Measurements from ENCODE around the gene SEMA5A.

Gene SEMA5A

GRCh38 chr5:9562141-9562540 is 16.3 kb upstream of the SEMA5A start:
- TF ChIP-seq ZNF202 (tag by site-specific recombination; IDR thresholded peaks at IDR 0.05; ENCODE audit: borderline replicate concordance) (no peak), ZIC2 (tag by site-specific recombination; IDR thresholded peaks at IDR 0.05) (peak; percentile 57), GLIS1 (tag by site-specific recombination; IDR thresholded peaks at IDR 0.05) (0 out of 2 replicates have a peak, but pooled peaks have one; percentile 10)
- Histone ChIP-seq H3K36me3 (ENCODE audit: control insufficient read depth in 2 of 2, insufficient read depth in 1 of 2, low read length in 2 of 2) (no peaks in the 10 kb centered on the region), H3K9me3 (ENCODE audit: control insufficient read depth, insufficient read depth, low read depth, low read length) (no peaks in the 10 kb centered on the region), H3K4me3 (ENCODE audit: low read depth, low read length) (no peak overlapping the region), H3K4me1 (ENCODE audit: control insufficient read depth, insufficient read depth, low read length) (peaks cover 3% of the 10 kb centered on the region; the same call in 1 of the 2 replicates), H3K27ac (ENCODE audit: extremely low read depth, low read depth, low read length) (no peak overlapping the region)
- CTCF ChIA-PET, result no interaction called here
- POLR2A ChIA-PET, result no interaction called here

- Histone ChIP-seq H3K9me3 (ENCODE audit: control insufficient read depth, insufficient read depth, low read depth, low read length) (no peaks in the 10 kb centered on the region), H3K36me3 (ENCODE audit: control insufficient read depth in 2 of 2, insufficient read depth in 1 of 2, low read length in 2 of 2) (no peaks in the 10 kb centered on the region), H3K4me3 (ENCODE audit: low read depth, low read length) (no peak overlapping the region), H3K4me1 (ENCODE audit: control insufficient read depth, insufficient read depth, low read length) (peaks cover 3% of the 10 kb centered on the region; the same call in 1 of the 2 replicates), H3K27ac (ENCODE audit: extremely low read depth, low read depth, low read length) (no peak overlapping the region)
- POLR2A ChIA-PET, result no interaction called here
- TF ChIP-seq SCRT1 (tag by site-specific recombination; IDR thresholded peaks at IDR 0.05; ENCODE audit: borderline replicate concordance), result no peak
- CTCF ChIA-PET, result no interaction called here
These were observed 14.1 kb upstream of the SEMA5A start for GRCh38 chr5:9559965-9560364.

- ChIA-PET POLR2A (no interaction called here), CTCF (interaction anchor here (1.0 kb wide), 1 partner anchor 14 kb away, joined by 3 read pairs; no protein-coding TSS in a partner anchor)
- TF ChIP-seq ZBTB48 (tag by site-specific recombination; IDR thresholded peaks at IDR 0.05), result no peak
- no peak for TF ChIP-seq ZNF404 (tag by site-specific recombination; IDR thresholded peaks at IDR 0.05)
- no peak for TF ChIP-seq ZNF335 (tag by site-specific recombination; conservative IDR thresholded peaks at IDR 0.05)
- no peak for TF ChIP-seq ZNF37A (tag by site-specific recombination; IDR thresholded peaks at IDR 0.05)
- no peak for TF ChIP-seq ZNF596 (tag by site-specific recombination; IDR thresholded peaks at IDR 0.05)
- TF ChIP-seq PRDM6 (tag by site-specific recombination; IDR thresholded peaks at IDR 0.05), result no peak
- TF ChIP-seq ZNF133 (tag by site-specific recombination; IDR thresholded peaks at IDR 0.05), result no peak
- no peak for TF ChIP-seq ZNF19 (tag by site-specific recombination; IDR thresholded peaks at IDR 0.05; ENCODE audit: low read depth)
- no peak for TF ChIP-seq ZNF768 (tag by site-specific recombination; IDR thresholded peaks at IDR 0.05)
- TF ChIP-seq ZNF626 (tag by site-specific recombination; IDR thresholded peaks at IDR 0.05), result no peak
- no peak for TF ChIP-seq OSR2 (tag by site-specific recombination; IDR thresholded peaks at IDR 0.05)
- TF ChIP-seq ZNF366 (tag by site-specific recombination; conservative IDR thresholded peaks at IDR 0.05), result no peak
- no peak for TF ChIP-seq ZNF621 (tag by site-specific recombination; IDR thresholded peaks at IDR 0.05)
- no peak for TF ChIP-seq ZNF660 (tag by site-specific recombination; IDR thresholded peaks at IDR 0.05)
- Histone ChIP-seq H3K9me3 (ENCODE audit: control insufficient read depth, insufficient read depth, low read depth, low read length) (no peaks in the 10 kb centered on the region), H3K36me3 (ENCODE audit: control insufficient read depth in 2 of 2, insufficient read depth in 1 of 2, low read length in 2 of 2) (no peaks in the 10 kb centered on the region), H3K4me3 (ENCODE audit: low read depth, low read length) (no peak overlapping the region), H3K4me1 (ENCODE audit: control insufficient read depth, insufficient read depth, low read length) (peaks cover 3% of the 10 kb centered on the region; the same call in 1 of the 2 replicates), H3K27ac (ENCODE audit: extremely low read depth, low read depth, low read length) (no peak overlapping the region)
These were observed 12.6 kb upstream of the SEMA5A start for GRCh38 chr5:9558319-9558965.

- TF ChIP-seq GLI4 (tag by site-specific recombination; IDR thresholded peaks at IDR 0.05) (no peak), ZNF514 (tag by site-specific recombination; IDR thresholded peaks at IDR 0.05) (no peak), ZNF24 (tag by site-specific recombination; IDR thresholded peaks at IDR 0.05) (no peak), SP7 (tag by site-specific recombination; IDR thresholded peaks at IDR 0.05) (no peak), ZNF174 (tag by site-specific recombination; IDR thresholded peaks at IDR 0.05) (no peak), ZNF335 (tag by site-specific recombination; conservative IDR thresholded peaks at IDR 0.05) (no peak), ZNF146 (tag by site-specific recombination; IDR thresholded peaks at IDR 0.05) (no peak), ZNF426 (tag by site-specific recombination; IDR thresholded peaks at IDR 0.05) (no peak), SCRT1 (tag by site-specific recombination; IDR thresholded peaks at IDR 0.05; ENCODE audit: borderline replicate concordance) (no peak), ZEB2 (tag by site-specific recombination; IDR thresholded peaks at IDR 0.05) (no peak), SETDB1 (IDR thresholded peaks at IDR 0.05; ENCODE audit: insufficient read length, low read length) (no peak), ZNF624 (tag by site-specific recombination; IDR thresholded peaks at IDR 0.05) (no peak), ZBTB17 (tag by site-specific recombination; IDR thresholded peaks at IDR 0.05) (no peak)
- ChIA-PET CTCF (interaction anchor here (1.0 kb wide), 1 partner anchor 14 kb away, joined by 3 read pairs; no protein-coding TSS in a partner anchor), POLR2A (no interaction called here)
- Histone ChIP-seq H3K36me3 (ENCODE audit: control insufficient read depth in 2 of 2, insufficient read depth in 1 of 2, low read length in 2 of 2) (no peaks in the 10 kb centered on the region), H3K4me3 (ENCODE audit: low read depth, low read length) (no peak overlapping the region), H3K4me1 (ENCODE audit: control insufficient read depth, insufficient read depth, low read length) (peaks cover 3% of the 10 kb centered on the region; the same call in 1 of the 2 replicates), H3K9me3 (ENCODE audit: control insufficient read depth, insufficient read depth, low read depth, low read length) (no peaks in the 10 kb centered on the region), H3K27ac (ENCODE audit: extremely low read depth, low read depth, low read length) (no peak overlapping the region)
These were observed 11.8 kb upstream of the SEMA5A start for GRCh38 chr5:9557696-9558095.
